HEK293 (cell line): ENCODE measurements around the gene TEP1.

ENCODE experiments used
- GLIS1 ChIP-seq: fragments of 450-650 bp; formaldehyde crosslinking; IDR thresholded peaks from 2 replicates; pipeline ENCODE4 v1.5.1; 2016; ENCODE audit warnings: missing biosample characterization, missing genetic modification characterization
- MYNN ChIP-seq: fragments of 450-650 bp; formaldehyde crosslinking; IDR thresholded peaks from 2 replicates; pipeline ENCODE4 v1.5.1; 2016; ENCODE audit warnings: missing biosample characterization, missing genetic modification characterization, borderline replicate concordance
- ZNF10 ChIP-seq: fragments of 450-650 bp; formaldehyde crosslinking; IDR thresholded peaks from 2 replicates; pipeline ENCODE4 v1.5.1; 2017; ENCODE audit warnings: missing biosample characterization, missing genetic modification characterization
- ZNF324 ChIP-seq: fragments of 450-650 bp; formaldehyde crosslinking; IDR thresholded peaks from 2 replicates; pipeline ENCODE4 v1.5.1; 2016; ENCODE audit warnings: missing biosample characterization, missing genetic modification characterization
- TF ChIP-seq, protein P1 (sequence below): fragments of 450-650 bp; formaldehyde crosslinking; IDR thresholded peaks from 2 replicates; pipeline ENCODE4 v1.5.1; 2016; ENCODE audit warnings: missing biosample characterization, missing genetic modification characterization, low read depth
- TF ChIP-seq, protein P2 (sequence below): fragments of 450-650 bp; formaldehyde crosslinking; IDR thresholded peaks from 2 replicates; pipeline ENCODE4 v1.5.1; 2016; ENCODE audit warnings: missing biosample characterization, missing genetic modification characterization
- TF ChIP-seq, protein P3 (sequence below): fragments of 450-650 bp; formaldehyde crosslinking; IDR thresholded peaks from 2 replicates; pipeline ENCODE4 v1.5.1; 2017; ENCODE audit warnings: missing biosample characterization, missing genetic modification characterization
- TF ChIP-seq, protein P4 (sequence below): fragments of 450-650 bp; IDR thresholded peaks from 2 replicates; pipeline ENCODE4 v1.5.1; 2018; ENCODE audit warnings: missing biosample characterization, mild to moderate bottlenecking, missing genetic modification characterization

DNA sequence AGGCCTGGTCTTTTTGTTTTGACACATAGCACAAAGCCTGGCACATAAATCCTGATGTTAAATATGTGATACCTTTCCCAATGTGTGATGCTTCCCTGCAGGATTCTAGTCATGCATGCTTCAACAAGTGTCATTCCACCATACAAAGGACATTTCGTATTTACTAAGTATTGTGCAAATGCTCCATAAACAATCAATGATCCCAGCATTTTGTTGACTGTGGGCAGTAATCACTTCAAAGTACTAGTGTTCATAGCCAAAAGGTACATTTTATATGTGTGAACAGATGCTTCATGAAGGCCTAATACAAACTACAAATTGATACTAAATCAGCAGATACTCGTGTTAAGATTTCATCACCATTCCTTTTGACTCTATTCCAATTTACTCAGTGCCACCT, 84.6 kb downstream of the TEP1 start:
- no peak for TF ChIP-seq MYNN (tag by site-specific recombination)
- TF ChIP-seq, protein P1, sequence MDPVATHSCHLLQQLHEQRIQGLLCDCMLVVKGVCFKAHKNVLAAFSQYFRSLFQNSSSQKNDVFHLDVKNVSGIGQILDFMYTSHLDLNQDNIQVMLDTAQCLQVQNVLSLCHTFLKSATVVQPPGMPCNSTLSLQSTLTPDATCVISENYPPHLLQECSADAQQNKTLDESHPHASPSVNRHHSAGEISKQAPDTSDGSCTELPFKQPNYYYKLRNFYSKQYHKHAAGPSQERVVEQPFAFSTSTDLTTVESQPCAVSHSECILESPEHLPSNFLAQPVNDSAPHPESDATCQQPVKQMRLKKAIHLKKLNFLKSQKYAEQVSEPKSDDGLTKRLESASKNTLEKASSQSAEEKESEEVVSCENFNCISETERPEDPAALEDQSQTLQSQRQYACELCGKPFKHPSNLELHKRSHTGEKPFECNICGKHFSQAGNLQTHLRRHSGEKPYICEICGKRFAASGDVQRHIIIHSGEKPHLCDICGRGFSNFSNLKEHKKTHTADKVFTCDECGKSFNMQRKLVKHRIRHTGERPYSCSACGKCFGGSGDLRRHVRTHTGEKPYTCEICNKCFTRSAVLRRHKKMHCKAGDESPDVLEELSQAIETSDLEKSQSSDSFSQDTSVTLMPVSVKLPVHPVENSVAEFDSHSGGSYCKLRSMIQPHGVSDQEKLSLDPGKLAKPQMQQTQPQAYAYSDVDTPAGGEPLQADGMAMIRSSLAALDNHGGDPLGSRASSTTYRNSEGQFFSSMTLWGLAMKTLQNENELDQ (tag by site-specific recombination), result no peak
- TF ChIP-seq GLIS1 (tag by site-specific recombination), result no peak
- TF ChIP-seq ZNF324 (tag by site-specific recombination), result no peak
- TF ChIP-seq, protein P2, sequence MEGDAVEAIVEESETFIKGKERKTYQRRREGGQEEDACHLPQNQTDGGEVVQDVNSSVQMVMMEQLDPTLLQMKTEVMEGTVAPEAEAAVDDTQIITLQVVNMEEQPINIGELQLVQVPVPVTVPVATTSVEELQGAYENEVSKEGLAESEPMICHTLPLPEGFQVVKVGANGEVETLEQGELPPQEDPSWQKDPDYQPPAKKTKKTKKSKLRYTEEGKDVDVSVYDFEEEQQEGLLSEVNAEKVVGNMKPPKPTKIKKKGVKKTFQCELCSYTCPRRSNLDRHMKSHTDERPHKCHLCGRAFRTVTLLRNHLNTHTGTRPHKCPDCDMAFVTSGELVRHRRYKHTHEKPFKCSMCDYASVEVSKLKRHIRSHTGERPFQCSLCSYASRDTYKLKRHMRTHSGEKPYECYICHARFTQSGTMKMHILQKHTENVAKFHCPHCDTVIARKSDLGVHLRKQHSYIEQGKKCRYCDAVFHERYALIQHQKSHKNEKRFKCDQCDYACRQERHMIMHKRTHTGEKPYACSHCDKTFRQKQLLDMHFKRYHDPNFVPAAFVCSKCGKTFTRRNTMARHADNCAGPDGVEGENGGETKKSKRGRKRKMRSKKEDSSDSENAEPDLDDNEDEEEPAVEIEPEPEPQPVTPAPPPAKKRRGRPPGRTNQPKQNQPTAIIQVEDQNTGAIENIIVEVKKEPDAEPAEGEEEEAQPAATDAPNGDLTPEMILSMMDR (tag by site-specific recombination), result no peak
- TF ChIP-seq ZNF10 (tag by site-specific recombination), result no peak
- TF ChIP-seq, protein P3, sequence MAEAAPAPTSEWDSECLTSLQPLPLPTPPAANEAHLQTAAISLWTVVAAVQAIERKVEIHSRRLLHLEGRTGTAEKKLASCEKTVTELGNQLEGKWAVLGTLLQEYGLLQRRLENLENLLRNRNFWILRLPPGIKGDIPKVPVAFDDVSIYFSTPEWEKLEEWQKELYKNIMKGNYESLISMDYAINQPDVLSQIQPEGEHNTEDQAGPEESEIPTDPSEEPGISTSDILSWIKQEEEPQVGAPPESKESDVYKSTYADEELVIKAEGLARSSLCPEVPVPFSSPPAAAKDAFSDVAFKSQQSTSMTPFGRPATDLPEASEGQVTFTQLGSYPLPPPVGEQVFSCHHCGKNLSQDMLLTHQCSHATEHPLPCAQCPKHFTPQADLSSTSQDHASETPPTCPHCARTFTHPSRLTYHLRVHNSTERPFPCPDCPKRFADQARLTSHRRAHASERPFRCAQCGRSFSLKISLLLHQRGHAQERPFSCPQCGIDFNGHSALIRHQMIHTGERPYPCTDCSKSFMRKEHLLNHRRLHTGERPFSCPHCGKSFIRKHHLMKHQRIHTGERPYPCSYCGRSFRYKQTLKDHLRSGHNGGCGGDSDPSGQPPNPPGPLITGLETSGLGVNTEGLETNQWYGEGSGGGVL (tag by site-specific recombination), result no peak
- TF ChIP-seq, protein P4, sequence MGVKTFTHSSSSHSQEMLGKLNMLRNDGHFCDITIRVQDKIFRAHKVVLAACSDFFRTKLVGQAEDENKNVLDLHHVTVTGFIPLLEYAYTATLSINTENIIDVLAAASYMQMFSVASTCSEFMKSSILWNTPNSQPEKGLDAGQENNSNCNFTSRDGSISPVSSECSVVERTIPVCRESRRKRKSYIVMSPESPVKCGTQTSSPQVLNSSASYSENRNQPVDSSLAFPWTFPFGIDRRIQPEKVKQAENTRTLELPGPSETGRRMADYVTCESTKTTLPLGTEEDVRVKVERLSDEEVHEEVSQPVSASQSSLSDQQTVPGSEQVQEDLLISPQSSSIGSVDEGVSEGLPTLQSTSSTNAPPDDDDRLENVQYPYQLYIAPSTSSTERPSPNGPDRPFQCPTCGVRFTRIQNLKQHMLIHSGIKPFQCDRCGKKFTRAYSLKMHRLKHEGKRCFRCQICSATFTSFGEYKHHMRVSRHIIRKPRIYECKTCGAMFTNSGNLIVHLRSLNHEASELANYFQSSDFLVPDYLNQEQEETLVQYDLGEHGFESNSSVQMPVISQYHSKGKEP (tag by site-specific recombination), result no peak
